IPS DF 4.7 (cell line): ENCODE measurements around the gene ITGB6.
"Not testable (repeated sequence)": the region's sequence is repeated elsewhere in the genome, so short reads cannot be mapped to it uniquely, and the experiment has no call there.

Experiments
- DNase-seq: peaks from one replicate; pipeline ENCODE4 v3.0.0-alpha.2; 2013; ENCODE audit warnings: low spot score; ENCODE audit errors: extremely low read depth

ITGB6 gene

DNA sequence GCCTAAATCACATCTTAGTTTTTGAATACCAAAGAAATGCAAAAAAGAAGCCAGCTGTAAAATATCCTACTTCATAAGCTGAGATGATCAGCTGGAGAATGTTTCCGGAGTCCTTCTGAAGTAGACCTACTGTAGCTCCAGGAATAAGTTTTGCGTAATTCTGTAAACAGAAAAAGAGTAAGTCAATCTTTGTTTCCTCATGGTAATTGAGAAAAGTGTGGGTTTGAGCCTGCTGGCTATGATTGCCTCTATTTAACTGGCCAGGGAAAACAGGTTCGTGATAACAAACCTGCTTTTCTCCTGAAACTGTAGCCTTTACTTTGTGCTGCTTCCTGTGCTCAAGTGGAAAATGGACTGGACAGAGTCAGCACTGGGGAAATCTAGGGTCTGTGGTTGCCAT is 58.2 kb downstream of the ITGB6 start:
- DNase-seq, result no peak

DNA sequence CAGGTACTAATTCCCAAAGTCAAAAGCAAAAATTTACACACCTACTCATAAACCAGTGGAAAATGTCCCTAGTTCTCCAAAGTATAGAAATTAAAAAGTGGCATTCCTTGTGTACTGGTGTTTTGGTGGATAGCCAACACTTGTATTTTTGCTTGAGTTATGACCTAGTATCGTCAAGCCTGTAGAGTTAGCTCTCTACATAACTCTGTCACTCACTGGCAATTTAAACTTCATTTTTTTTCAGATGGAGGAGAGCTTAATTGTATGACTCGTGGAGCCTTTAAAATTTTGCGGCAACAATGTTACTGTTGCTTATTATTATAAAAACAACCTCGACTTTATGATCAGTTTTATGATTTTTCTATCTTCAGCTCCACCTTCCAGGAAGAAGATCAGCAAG is 58.7 kb downstream of the ITGB6 start:
- no peak for DNase-seq

DNA sequence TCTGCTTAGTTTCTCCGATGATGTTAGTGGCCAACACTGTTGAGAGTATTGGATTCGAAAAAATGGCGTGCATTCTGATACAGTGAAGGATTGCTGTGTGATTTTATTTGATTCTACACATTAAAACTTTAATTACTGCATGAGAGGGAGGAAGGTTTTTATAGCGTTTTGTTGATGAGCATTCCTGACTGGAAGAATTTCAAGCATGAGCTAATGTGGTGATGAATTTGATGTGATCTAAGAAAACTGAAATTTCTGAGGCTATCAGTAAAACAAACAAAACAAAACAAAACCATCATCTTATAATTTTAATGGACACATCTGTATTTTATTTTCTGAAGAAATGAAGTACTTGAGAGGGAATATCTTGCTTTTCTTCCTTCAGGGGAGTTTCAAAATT is 59.6 kb downstream of the ITGB6 start:
- no peak for DNase-seq

DNA sequence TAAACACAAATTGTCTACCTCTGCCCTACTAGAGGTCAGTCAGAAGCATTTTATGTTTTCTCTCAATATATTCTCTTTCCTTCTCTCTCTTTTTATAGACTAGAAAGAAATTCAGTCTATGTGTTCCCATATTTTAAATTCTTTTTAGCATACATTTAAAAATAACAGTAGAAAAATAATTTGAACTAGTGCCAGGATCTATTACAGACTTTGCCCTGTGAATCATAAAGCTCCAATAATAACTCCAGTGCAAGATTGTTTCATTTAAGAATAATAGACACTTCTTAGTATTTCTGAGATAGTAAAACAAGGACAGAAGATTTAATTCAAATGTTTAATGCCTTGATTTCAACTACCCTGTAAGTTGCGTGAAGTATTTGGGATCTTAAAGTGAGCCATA is 60.1 kb downstream of the ITGB6 start:
- no peak for DNase-seq

DNA sequence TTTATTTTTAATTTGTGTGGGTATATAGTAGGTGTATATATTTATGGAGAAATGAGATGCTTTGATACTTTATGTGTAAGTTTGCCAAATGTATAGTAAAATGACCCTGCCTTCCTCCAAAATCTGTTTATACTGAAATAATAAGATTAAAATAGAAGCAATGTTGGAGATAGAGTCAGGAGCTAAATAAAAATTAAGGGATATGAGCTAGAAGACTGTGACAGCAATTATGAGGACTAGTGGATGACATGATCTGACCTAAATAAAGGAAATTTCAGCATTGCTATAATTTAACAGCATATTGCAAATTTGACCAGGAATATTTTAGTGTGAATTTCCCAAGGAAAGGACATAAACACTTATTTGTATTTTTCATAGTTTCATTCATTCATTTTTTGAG is 60.7 kb downstream of the ITGB6 start:
- no peak for DNase-seq

DNA sequence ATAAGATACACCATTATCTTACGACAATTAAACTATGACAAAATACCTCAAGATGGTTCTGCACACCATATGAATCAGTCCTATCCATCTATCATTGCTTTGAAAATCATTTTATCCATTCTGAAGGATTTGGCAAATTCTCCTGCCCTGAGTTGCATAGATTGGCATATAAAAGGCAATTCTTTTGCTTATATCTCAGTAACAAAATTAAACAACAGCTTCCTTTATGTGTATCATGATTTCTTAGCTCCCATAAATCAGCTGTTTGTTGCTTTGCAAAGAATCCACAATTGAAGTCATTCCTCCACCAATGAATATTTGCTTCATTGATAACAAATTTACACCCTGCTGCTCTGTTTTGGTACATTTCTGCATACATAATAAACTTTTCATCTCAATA is 61.7 kb downstream of the ITGB6 start:
- no peak for DNase-seq

DNA sequence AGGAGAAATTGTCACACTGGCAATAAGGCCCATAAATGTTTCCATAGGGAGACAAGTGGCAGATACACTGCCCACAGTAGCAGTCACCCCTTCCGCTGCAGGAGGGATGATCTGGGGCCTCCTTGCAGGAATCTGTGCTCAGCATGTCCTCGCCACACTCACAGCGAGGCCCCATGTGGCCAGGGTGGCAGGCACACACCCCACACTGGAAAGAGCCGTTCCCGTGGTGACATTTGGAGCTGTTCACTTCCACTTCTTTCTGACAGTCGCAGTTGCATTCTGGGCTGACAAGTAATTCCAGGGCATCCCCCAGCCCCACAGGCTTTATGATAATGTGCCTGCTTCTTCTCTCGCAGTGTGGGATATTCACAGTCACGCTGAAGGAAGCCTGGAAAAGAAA is 62.6 kb downstream of the ITGB6 start:
- DNase-seq, result no peak

DNA sequence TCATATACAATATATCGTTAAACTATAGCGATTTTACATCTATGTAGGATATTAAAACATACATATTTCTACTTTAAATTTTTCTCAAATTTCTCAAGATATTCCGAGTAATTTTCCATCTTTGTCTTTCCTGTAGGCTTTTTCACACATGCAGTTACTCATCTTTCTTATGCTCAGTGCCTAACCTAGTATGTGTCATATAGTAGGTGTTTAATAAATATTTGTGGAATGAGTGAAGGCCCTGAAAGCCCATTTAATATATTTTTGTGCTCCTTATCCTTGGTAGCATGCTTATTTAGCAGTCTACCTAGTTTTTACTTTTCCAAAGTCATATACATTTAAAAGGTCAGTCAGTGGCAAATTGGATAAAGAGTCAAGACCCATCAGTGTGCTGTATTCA is 67.3 kb downstream of the ITGB6 start:
- DNase-seq, result no peak

DNA sequence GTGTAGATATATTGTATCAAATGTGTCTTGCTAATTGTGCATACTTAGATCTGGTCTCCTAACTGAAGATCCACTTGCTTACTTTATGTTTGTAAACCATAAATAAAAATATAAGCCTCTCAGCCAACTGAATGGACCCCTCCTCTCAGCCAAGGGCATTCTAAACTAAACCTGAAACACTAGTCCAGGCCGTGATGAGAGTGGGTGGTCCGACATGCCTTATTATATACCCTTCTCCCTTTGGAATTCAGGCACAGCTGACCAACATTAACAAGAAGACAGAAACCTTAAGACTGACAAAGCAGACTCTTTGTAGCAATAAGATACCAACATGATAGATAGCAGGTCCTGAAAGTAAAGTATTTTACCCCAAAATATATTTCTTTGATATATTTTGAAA is 73.3 kb downstream of the ITGB6 start:
- DNase-seq, result no peak

DNA sequence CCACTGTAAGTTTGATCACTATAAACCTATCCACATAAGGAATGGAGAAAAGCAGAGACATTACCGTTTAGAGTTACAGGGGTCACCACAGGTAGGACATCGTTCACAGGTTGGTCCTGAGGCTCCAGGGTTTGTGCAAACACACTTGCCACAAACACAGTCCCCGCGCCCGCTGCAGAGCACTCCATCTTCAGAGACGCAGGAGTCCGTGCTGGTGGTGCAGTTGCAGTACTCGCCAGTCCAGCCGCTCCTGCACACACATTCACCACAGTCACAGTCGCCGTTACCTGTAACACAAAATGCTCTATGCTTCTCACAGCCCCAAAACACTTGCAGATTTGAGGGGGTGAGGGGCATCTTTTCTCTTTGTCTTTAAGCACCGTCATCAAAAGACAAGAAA is 73.8 kb downstream of the ITGB6 start:
- DNase-seq, result no peak

DNA sequence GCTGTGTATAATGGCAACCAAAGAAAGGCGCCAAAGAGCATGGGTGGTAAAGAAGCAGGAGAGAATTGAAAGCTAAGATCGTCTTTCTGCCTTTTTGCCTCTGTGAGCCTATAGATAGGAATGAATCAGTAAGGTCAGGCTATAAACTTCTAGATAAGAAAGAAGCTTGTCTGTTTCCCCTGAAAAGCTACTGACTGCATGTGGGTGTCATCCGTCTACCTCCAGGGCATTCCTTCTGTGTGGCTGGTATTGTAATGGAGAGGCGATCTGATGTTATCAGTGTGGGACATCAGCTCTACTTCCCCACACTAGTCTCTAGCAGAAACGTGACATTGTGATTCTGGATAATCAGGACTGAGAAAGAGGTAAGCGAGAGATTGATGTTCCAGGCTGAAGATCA is 74.2 kb downstream of the ITGB6 start:
- DNase-seq, result no peak

DNA sequence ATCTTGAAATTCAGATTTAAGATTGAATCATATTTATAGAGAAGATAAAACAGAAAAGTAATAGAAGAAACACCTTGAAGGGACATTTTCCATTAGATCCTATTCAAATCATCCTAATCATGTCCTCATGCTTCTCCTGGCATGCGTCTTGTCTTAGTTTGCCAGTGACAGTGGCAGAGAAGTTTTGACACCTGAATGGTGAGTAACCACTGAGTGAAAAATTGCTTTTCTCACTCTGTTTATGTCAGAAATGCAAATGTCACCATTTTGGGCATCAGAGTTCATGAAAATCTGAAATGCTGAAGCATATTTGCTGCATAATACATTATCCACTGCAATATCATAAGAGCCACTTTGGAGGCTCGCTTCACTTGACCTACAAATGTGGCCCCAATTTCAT is 74.7 kb downstream of the ITGB6 start:
- no peak for DNase-seq

DNA sequence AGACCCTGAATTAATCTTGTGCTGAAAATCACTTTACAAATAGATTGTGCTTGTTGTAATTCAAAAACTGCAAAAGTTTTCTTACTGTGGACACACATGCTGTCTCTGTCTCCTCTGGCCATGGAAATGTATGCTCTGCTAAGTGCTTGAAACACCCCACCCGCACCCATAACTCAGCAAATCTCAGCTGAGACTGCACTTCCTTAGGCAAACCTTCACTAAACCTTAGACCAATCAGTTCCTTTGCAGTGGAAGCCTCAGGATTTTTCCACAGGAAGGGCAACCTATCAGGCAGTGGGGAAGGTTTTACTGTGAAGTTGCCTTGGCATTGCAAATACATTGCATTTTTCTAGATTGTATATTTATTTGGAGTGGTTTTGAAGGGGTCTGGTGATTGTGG is 75.5 kb downstream of the ITGB6 start:
- DNase-seq, result no peak

DNA sequence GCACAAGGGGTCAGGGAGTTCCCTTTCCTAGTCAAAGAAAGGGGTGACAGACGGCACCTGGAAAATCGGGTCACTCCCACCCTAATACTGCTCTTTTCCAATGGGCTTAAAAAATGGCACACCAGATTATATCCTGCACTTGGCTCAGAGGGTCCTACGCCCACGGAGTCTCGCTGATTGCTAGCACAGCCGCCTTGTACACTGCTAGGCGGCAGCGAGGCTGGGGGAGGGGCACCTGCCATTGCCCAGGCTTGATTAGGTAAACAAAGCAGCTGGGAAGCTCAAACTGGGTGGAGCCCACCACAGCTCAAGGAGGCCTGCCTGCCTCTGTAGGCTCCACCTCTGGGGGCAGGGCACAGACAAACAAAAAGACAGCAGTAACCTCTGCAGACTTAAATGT is 85.4 kb downstream of the ITGB6 start:
- not testable (repeated sequence) for DNase-seq

DNA sequence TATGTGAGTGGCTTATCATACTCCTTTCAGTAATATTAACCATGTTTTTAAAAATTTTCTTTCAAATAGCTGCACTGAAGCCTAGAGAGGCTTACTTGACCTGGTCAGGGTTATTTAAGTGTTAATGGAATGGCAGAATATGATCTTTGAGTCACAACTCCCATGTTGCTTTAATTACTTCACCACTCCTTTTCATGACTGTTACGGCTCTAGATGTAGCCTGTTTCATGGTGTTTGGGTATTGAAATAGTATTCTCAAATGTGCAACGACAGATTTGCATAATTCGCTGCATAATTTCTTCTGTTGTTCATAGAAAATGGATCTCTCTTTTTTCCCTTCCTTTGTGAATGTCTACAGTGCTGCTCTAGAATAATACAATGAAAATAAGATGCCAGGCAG is 86.1 kb downstream of the ITGB6 start:
- DNase-seq, result no peak

DNA sequence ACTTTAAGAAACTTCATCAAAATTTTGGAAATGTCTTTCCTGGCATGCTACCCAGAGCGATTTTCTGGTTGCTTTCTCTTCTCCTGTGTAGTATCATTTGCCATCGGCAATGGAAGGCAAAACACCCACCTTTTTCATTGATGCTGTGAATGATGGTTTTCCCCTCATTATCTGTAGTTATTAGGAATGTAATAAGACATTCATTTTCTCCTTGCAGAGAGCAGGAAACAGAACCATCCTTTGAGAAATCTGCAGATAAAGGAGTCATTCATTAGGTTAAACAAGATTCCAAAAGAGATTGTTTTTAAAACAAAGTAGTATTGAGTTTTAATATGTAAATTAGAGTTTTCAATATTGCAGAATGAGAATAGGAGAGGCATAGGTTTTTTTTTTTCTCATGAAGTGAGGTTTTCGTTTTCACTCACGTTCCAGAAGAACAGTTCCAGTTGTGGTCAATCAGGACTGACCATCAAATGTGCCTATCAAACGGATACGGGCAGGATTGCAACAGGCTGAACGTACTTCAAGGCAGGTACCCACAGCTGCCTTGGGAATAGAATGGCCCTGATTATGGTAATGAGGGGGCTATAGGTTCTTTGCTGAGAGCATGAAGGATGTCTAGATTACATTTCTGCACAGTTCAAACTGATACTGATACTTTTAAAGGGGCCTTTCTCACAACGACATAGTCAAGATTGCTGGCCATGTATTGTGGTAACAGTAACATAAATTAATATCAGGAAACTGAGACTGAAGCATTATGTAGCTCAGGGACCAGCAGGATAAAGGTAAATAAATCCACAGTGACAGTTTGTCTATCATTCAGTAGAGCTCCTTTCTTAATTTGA is 87.9 kb downstream of the ITGB6 start:
- no peak for DNase-seq

DNA sequence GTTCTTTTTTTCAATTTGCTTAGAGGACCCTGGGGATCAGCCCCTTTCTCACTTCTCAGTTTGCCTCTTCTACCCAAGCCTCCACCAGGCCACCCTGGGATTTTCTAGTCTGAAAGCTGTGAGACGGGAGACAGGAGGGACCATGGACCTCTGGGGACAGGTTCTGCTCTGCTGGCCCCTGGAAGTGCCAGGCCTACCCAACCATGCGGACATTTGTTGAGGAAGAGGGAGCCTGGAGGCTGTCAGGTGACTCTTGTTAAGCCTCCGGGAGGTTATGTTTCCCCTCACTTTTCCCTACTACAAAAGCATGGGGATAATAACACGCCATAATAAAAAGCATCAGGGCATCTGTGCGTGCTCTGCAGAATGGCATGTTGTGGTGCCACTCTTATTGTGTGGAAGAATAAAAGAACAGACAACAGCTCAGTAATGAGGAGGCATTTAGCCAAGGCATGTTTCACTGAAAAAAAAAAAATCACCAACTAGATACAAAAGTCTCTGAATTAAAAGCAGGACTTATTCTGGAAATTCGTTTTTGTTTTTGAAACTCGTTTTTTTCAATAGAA is 89.3 kb downstream of the ITGB6 start:
- no peak for DNase-seq

DNA sequence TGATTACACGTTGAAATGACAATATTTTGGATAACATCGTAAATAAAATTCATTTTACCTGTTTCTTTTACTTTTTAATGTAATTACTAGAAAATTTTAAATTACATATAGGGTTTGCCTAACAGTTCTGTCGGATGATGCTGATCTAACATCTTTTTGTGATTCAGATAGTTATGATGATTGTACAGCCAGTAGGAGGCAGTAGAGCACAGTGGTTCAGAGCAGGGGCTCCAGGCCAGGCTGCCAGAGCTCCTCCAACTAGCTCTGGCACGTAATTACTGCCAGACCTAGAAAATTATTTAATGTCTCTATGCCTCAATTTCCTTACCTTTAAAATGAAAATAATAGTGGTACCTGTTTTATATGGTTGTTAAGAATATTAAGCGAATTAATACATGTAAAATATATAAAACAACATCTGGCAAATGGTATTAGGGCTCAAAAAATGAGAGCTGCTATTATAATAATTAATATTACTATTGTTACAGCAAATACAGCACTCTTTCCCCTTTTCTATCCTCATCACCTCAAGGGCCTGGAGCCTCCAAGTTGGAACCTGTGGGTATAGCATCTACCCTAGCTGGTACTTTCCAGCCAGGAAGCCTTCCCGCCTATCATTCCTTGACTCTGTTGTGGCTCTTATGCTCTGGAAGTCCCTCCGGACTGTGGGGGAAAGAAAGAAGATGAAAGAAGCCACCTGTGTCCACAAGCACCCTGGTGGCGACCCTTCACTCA is 90.0 kb downstream of the ITGB6 start:
- DNase-seq, result peak; percentile 53

DNA sequence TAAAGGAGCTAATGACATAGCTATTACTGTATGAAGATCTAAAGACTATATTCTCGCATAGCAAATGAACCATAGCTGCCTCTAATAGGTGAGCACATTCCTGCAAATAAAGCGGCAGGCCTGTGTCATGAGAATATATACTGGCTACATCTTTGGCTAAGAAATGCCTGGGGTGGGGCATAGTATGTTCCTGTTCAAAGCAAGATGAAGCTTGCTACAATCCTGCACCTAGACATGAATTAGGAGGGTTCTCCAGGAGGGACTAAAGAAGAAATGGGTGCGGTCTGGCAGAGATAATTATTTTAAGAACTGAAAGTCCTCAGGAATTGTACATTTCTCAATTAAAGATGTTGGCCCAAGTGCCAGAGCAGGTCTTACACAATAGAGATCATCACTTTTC is 90.8 kb downstream of the ITGB6 start:
- DNase-seq, result no peak

DNA sequence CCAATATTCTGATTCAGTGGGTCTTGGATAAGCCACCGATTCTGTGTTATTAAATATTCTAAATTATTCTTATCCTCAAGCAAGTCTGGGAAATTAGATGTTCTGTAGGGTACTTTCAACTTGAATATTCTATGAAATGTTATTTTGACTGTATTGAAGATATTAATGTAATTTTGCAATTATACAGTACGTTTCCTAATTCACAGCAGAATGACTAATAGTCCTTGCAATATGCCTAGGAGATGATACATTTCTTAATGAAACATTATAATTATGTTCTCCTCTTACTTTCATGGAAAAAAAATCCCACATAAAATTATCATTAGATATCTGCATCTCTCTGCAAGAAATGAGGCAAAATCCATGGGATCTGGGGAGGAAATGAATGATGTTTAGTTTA is 91.4 kb downstream of the ITGB6 start:
- DNase-seq, result no peak

DNA sequence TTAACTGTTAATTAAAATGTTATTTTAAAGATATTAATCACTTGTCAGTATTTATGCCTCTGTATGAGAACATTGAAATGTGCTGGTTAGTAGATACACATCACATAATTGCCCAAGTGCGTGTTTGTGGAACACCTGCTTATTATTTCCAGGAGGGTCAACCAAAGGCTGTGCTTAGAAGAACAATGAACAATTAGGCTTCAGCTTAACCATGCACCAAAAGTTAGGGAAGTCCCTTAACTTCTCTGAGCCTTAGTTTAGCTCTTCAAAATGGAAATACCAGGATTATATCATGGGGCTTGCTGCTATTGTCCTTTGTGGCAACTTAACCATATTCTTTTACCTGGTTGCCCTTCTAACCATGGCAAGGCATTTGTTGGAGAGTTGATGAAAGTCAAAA is 94.7 kb downstream of the ITGB6 start:
- DNase-seq, result no peak

DNA sequence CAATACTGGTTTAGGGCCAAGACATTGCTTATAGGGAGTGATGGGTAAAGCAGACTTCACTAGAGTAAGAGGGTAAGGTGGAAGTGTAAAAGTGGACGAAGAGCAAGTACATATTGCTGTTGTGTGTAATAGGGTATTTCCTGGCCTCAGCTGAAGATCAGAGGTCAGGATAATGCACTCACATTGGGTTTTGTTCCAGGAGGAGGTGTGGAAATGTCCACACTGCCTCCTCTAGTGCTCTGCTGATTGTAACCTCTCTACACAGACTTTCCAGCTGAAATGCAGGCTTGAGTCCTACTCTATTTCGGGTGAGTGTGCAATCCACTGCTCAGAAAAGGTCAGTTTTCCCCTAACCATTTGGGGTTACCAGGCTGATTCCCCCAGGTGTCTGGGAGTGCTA is 96.0 kb downstream of the ITGB6 start:
- no peak for DNase-seq

DNA sequence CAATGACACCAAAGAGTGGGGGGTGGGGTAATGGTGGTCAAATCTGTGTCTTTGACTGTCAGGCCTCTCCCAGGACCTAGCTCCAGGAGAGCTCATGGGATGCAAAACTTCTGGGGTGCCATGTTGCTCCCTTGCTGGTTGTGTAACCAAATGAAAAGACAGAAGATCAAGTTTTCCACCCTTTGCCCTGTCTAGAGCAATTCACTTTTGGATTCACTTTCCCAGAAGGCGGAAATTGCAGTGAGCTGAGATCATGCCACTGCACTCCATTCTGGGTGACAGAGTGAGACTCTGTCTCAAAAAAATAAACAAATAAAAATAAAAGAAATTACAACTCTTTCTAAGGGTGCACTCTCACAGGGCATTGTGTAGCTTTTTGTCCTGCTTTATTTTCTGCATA is 102.7 kb downstream of the ITGB6 start:
- DNase-seq, result no peak
